Pancreas (tissue), 10 donors: ENCODE measurements around the gene CEP55. TPM values are rescaled to one million over a fixed set of nuclear protein-coding genes. Genes with fewer than 3 reads are reported as not detected.

ENCODE experiments used
- ATAC-seq, 4 donors: fragments of 200-7000 bp; cut with Tn5 transposase; one replicate each; pipeline versions ENCODE4 v1.8.0 to v1.9.1; 2020; ENCODE audit warnings: mild to moderate bottlenecking in 4 of 4, moderate library complexity in 4 of 4
- DNase-seq, 6 donors: peaks; one replicate each; pipeline ENCODE4 v3.0.0-alpha.2; 2020
- FAIRE-seq: peaks from 2 replicates; lab custom pipeline; 2012; peaks lifted over from hg19 to GRCh38; lab: Jason Lieb, UNC
- H3K27ac ChIP-seq, 4 donors: fragments of 200-600 bp; sonication (generic); 1 replicate in 3 of 4; 2 replicates in 1 of 4; pipeline versions ENCODE4 v1.5.0 to v1.8.0; 2020
- H3K27me3 ChIP-seq, 4 donors: fragments of 200-600 bp; one replicate each; pipeline ENCODE4 v1.8.0; 2021
- H3K36me3 ChIP-seq, 3 donors: fragments of 200-600 bp; sonication (generic) in 1 of 3; one replicate each; pipeline versions ENCODE4 v1.5.0 to v1.8.0; 2020 to 2021
- H3K4me1 ChIP-seq, 3 donors: fragments of 200-600 bp; one replicate each; pipeline ENCODE4 v1.8.0; 2021
- H3K4me3 ChIP-seq, 4 donors: fragments of 200-600 bp; sonication (generic) in 2 of 4; one replicate each; pipeline versions ENCODE4 v1.5.0 to v1.8.0; 2020 to 2021
- H3K9me3 ChIP-seq, 4 donors: fragments of 200-600 bp; one replicate each; pipeline ENCODE4 v1.8.0; 2021
- CTCF ChIP-seq, 4 donors: fragments of 200-600 bp; sonication (generic) in 3 of 4; IDR thresholded peaks; one replicate each; pipeline versions ENCODE4 v1.5.0 to v1.8.0; 2021; ENCODE audit warnings: antibody characterized with exemption in 4 of 4
- WGBS, 2 donors: extraction: QIAGEN DNeasy Blood & Tissue Kit; methylation state at CpG; one replicate each; pipeline ENCODE4 v1.1.7; 2013; 5-methylcytosine and 5-hydroxymethylcytosine counted together
- intact Hi-C, 3 donors: fragments of 100-400 bp; cut with DNase I; formaldehyde crosslinking; loops; one replicate each; pipeline versions ENCODE4 v1.11.1 to v1.14.2; 2022
- polyA plus RNA-seq, 2 donors: library from polyadenylated mRNA; stranded (reverse); fragments of 200-250 nt; gene quantifications; one replicate each; pipeline ENCODE4 v1.2.3, GENCODE V29; 2013
- total RNA-seq, 6 donors: library from RNA; stranded (reverse); fragmentation: NEBNext Ultra II Directional in 4 of 6; extraction: Animal tissue kit (Norgen Biotek cat#: 25700) in 4 of 6; gene quantifications; one replicate each; pipeline versions ENCODE4 v1.2.1 to v1.2.4, GENCODE V29; 2021 to 2023
- donor health status: healthy with polysubstance abuse.
- donor health status: DM: no; HTN: no; CAD: no; lungs with moderate emphysema.
- donor health status: DM: no; HTN: no; CAD: no.
- donor health status: control.
- donor health status: control.
- donor health status: Bipolar disorder and iron deficiency.
- donor health status: DM: yes; HTN: yes; CAD: no.
- donor health status: DM: no; HTN: no; CAD: no.
- donor health status: DM: no; HTN: no; CAD: no.
- donor health status: DM: yes; HTN: yes; CAD: no.

Gene CEP55
- total and polyA plus RNA-seq, 8 donors: 0.07 to 0.94 (median 0.25) TPM; not detected in 1

GRCh38 chr10:93481637-93482144, 14.7 kb upstream of the CEP55 start:
- peak overlapping the region; percentile 44 to 90 (median 70) for H3K27ac ChIP-seq
- no peaks in the 10 kb centered on the region for H3K27me3 ChIP-seq
- H3K9me3 ChIP-seq: no peaks in the 10 kb centered on the region
- no peaks in the 10 kb centered on the region for H3K4me1 ChIP-seq
- DNase-seq (no peak), FAIRE-seq (no peak), ATAC-seq (peak; percentile 24 to 44 (median 32))
- no peaks in the 10 kb centered on the region for H3K36me3 ChIP-seq
- WGBS, 2 donors: 15 to 18% methylated on average over 7 of the region's 7 CpGs
- intact Hi-C loops: loop anchor here in 2 of 3 donors (5.0 to 10.0 kb wide), 2 partner anchors 107 to 109 kb away; no protein-coding TSS in a partner anchor
- H3K4me3 ChIP-seq: peak overlapping the region; percentile 15 to 65 (median 34)
- TF ChIP-seq CTCF (IDR thresholded peaks at IDR 0.05): no peak

- 0 to 1% methylated on average over 27 of the region's 27 CpGs for WGBS, 2 donors
- Histone ChIP-seq H3K9me3 (no peaks in the 10 kb centered on the region), H3K27ac (peak within 1 kb of the TSS; percentile 44 to 90 (median 70)), H3K4me1 (no peaks in the 10 kb centered on the region), H3K4me3 (peak within 1 kb of the TSS; percentile 15 to 65 (median 34)), H3K36me3 (no peaks in the 10 kb centered on the region), H3K27me3 (no peaks in the 10 kb centered on the region)
- intact Hi-C loops: loop anchor here in 2 of 3 donors (5.0 to 10.0 kb wide), 2 partner anchors 107 to 110 kb away; no protein-coding TSS in a partner anchor
- FAIRE-seq (peak; percentile 83), DNase-seq (peak in 5 of 6 donors; percentile 41 to 69 (median 42)), ATAC-seq (peak; percentile 88 to 95 (median 95))
- TF ChIP-seq CTCF (IDR thresholded peaks at IDR 0.05): peak in 3 of 4 donors; percentile 28 to 37 (median 36)
Measured at GRCh38 chr10:93482145-93482834, 14.1 kb upstream of the CEP55 start, which contains the start of gene MYOF. MYOF (minus strand) TSS chr10:93482334; CDS start chr10:93482194, 140 bp downstream.

- no peak for DNase-seq
- Histone ChIP-seq H3K27me3 (no peaks in the 10 kb centered on the region), H3K4me1 (no peaks in the 10 kb centered on the region), H3K36me3 (no peaks in the 10 kb centered on the region), H3K27ac (no peak overlapping the region), H3K9me3 (no peaks in the 10 kb centered on the region), H3K4me3 (no peak overlapping the region)
- intact Hi-C loops: loop anchor here in 2 of 3 donors (2.0 to 10.0 kb wide), 2 partner anchors 107 to 111 kb away; no protein-coding TSS in a partner anchor
- 16 to 24% methylated on average over 1 of the region's 1 CpG for WGBS, 2 donors
- FAIRE-seq: no peak
- no peak for TF ChIP-seq CTCF (IDR thresholded peaks at IDR 0.05)
- no peak for ATAC-seq
Measured at GRCh38 chr10:93485690-93486089, 10.7 kb upstream of the CEP55 start.

GRCh38 chr10:93488956-93489528, 7.4 kb upstream of the CEP55 start:
- DNase-seq: no peak
- FAIRE-seq: no peak
- 75 to 79% methylated on average over 4 of the region's 4 CpGs for WGBS, 2 donors
- Histone ChIP-seq H3K4me3 (no peak overlapping the region), H3K36me3 (no peaks in the 10 kb centered on the region), H3K9me3 (no peaks in the 10 kb centered on the region), H3K27me3 (no peaks in the 10 kb centered on the region), H3K27ac (no peak overlapping the region), H3K4me1 (no peaks in the 10 kb centered on the region)
- intact Hi-C loops: loop anchor here in 1 of 3 donors (10.0 kb wide), 1 partner anchor 114 kb away; no protein-coding TSS in a partner anchor
- ATAC-seq: peak in 1 of 4 donors; percentile 29
- TF ChIP-seq CTCF (IDR thresholded peaks at IDR 0.05): no peak
